T-helper 9 cell (primary cell): ENCODE data around the gene MFAP1.
"Not testable (repeated sequence)": the region's sequence is repeated elsewhere in the genome, so short reads cannot be mapped to it uniquely, and the experiment has no call there.

Source experiments
- DNase-seq: peaks from one replicate; pipeline ENCODE4 v3.0.0-alpha.2; 2020
- total RNA-seq, 2 donors: gene quantifications; one replicate each; lab custom pipeline; 2026; lab: John Stamatoyannopoulos, UW

MFAP1 gene, protein sequence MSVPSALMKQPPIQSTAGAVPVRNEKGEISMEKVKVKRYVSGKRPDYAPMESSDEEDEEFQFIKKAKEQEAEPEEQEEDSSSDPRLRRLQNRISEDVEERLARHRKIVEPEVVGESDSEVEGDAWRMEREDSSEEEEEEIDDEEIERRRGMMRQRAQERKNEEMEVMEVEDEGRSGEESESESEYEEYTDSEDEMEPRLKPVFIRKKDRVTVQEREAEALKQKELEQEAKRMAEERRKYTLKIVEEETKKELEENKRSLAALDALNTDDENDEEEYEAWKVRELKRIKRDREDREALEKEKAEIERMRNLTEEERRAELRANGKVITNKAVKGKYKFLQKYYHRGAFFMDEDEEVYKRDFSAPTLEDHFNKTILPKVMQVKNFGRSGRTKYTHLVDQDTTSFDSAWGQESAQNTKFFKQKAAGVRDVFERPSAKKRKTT
- 16.9 to 46.1 reads per million in 2 donors for total RNA-seq

DNA sequence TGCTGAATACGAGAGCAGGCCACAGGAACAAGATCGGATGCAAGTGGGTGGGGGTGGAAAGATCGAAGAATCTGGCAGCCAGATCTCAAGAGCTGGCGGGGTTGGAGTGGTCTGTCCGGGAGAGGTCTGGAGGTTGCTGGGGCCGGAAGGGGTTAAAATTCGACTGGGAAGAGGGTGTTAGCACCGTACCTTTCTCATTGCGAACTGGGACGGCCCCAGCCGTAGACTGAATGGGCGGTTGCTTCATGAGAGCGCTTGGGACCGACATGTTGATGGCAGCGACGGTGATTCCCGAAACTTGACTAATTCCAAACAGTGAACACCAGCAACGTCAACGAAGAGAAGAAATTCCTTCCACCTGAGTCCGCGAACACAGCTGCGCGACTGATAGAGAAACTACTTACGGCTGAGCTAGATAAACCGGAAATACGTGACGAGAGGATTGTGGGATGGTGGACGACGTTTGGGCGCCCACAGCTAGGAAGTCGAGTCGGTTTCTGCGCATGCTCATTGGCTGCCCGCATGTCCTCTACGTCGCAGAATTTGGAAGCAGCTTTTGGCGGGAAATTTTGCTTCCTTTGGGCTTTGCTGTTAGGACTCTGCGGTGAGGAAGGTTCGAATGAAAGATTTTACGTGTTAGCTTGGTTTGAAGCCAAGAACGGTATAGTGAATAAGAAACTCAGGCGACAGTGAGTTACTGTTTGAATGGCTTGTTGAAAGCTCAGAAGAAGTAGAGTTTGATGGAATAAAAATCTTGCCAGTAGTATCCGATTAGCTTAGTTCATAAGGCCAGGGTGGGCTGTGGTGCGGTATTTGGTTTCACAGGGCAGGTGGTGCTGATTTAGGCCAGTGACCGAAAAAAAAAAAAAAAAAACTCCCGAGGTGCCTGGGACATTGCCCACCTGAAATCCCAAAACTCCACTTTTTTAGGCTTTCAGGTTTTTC, at the start of gene MFAP1:
Gene MFAP1, minus strand, starts transcription at position 389 of the 945 bp plus-strand sequence. Its CDS starts 121 bp downstream, at position 268.
- DNase-seq: peak; percentile 83

DNA sequence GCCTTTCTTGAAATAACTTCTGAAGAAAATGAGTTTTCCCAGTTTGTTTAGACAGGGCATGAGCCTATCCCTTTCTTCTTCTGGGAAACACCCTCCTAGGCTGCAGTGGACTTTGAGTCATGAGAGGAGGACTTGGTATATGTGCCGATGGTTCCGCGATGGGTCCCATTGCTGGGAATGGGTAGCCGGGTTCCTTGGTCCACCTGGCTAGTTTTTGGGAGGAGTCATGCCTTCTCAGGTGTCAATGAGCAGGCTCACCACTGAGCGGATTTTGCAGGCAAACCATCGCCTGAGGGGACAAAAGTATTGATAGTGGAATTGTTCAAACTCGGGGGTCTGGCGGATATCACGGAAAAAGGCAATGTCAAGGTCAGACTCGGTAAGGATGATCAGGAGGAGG, 49.2 kb upstream of the MFAP1 start:
- DNase-seq: no peak

DNA sequence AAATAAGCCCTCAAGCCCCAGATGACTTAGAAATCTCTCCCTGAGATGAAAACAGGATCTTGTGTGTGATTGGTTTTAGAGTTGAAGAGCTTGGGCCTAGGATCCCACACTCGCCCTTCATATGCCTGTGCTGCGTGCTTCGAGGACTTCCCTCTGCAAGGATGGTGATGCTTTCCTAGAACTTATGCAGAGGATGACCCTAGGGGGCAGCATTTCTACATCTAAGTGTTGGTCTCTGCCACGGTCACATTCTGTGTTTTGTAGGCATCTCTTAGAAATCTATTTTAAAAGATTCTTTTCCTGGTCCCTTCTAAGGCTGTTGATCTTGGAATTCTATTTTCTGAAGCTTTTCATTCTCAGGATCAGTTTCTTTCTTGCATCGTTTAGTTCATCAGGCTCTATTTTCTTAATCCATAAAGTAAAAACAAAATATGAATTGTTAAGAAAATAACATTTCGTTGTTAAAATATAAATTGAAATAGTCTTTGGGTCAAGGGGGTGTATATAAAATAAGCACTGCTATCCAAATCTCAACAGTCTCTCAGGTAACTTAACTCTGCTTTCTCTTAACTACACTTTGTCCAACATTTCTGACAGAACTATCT, 48.0 kb upstream of the MFAP1 start:
- no peak for DNase-seq

DNA sequence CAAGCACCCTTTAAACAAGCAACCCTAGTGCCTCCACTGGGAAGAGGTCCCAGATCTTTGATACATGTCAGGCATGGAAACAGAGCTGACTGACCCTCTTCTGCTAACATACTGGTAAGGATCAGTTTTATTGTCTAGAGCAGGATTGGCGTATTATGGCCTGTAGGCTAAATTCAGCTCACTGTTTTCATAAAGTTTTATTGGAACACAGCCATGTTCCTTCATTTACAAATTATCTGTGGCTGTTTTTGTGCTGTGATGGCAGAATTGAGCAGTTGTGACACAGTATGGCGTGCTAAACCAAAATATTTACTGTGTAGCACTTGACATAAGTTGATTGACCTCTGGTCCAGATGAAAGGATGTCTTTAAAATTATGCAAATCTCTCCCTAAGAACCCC, 47.3 kb upstream of the MFAP1 start:
- no peak for DNase-seq

DNA sequence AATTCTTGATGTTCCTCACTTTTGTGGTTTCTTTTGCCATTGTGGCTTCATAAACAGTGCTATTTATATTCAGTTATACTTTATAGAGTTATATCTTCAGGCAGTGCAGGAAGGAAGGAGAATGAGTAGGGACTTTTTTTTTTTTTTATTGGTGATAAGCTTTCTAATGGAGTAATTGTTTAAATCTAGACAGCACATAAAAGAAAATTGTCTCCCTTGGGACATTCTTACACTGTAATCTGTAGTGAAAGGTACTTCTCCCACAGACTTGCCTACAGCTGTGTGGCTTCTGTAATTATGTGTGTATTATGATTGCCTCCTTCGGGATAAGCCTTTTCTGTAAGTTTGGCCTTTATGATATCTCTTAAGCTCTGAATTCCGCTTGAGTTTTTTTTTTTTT, 43.9 kb upstream of the MFAP1 start:
- no peak for DNase-seq

DNA sequence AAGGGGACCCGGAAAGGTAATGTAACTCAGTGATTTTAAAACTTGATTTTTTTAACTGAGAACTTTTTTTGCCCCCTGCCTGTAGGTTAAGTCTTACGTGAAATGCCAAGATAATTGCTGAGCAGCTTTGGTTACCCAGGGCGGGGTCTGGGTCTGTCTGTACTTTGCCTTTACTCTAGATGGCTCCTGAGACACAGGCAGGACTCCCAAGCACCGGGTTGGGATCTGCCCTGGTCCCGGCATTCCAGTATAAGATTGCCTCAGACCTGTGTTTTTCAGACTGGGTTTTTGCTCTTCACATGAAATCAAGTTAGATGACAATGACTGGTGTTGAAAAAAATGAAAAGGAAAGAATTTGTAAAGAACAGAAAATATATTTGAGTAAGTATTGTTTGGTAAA, 42.6 kb upstream of the MFAP1 start:
- no peak for DNase-seq

DNA sequence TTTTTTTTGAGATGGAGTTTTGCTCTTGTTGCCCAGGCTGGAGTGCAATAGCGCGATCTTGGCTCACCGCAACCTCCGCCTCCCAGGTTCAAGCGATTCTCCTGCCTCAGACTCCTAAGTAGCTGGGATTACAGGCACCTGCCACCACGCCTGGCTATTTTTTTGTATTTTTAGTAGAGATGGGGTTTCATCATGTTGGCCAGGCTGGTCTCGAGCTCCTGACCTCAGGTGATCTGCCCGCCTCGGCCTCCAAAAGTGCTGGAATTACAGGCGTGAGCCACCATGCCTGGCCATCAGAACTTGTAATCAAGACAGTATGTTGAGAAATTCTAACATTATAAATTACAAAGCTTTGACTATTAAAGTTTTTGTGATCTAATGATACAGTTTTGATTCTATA, 42.1 kb upstream of the MFAP1 start:
- not testable (repeated sequence) for DNase-seq

DNA sequence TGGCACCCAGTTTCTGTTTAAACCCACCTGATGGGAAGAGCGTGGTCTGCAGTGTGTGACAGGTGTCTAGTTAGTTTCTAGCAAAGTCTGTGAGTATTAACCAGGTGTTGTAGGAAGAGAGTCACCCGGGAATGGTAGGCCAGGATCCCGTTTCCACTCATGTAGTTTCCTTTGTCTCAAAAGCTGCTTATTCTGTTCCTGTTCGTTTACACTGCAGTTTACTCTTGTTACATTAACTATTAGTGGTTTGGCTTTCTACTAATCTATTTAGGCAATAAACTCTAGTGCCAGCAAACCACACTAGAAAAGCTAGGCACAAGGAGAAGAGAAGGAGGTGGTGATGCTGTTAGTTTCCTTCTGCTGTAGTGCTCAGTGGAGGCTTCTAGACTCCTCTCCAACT, 35.1 kb upstream of the MFAP1 start:
- no peak for DNase-seq

DNA sequence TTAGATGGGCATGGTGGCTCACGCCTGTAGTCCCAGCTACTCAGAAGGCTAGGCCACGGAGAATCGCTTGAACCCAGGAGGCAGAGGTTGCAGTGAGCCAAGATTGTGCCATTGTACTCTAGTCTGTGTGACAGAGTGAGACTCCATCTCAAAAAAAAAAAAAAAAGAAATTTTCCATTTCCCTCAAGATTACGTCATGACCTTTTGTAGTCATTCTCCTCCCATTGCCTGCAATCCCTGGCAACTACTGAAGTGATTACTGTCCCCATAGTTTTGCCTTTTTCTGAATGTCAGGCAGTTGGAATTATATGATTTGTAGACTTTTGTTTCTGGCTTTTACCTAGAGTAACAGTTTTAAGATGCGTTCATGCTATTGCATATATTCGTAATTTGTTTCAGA, 30.3 kb upstream of the MFAP1 start:
- no peak for DNase-seq

DNA sequence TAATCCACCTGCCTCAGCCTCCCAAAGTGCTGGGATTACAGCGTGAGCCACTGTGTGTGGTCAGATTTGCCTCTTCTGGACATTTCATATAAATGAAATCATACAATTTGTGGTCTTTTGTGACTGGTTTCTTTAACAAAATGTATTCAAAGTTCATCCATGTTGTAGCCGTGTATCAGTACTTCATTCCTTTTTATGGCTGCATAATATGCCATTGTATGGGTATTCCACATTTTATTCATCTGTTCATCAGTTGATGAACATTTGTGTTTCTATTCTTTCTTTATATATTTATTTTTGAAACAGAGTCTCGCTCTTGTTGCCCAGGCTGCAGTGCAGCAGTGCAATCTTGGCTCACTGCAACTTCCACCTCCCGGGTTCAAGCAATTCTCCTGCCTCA, 28.1 kb upstream of the MFAP1 start:
- DNase-seq: no peak

DNA sequence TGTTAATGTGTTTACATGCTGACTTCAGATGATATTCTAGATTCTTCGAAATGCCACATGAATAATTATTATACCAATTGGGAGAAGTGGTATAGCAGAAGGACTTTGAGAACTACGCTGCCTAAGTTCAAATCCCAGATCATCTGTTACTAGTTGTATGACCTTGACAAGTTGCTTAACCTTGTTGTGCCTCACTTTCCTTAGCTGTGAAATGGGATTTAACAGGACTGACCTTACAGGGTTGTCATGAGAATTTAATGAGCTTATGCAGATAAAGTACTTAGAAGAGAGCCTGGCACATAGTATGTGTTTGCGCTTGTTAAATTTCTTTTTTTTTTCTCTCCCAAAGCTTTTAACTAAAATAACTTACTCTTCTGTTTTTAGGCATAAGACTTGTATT, 26.8 kb upstream of the MFAP1 start:
- no peak for DNase-seq

DNA sequence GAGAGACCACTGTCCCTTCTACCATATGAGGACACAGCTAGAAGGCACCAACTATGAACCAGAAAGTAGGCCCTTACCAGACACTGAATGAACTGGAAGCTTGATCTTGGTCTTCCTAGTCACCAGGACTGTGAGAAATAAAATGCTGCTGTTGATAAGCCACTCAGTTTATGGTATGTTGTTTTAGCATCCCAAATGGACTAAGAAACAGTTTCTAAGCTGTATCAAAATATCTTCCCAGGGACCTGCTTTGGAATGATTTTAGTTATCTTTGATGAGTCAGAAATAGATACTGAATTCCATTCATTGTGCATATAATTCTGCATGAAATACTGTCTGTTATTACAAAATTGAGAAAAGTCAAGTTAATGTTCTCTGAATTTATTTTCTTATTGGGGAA, 20.9 kb upstream of the MFAP1 start:
- DNase-seq: no peak

DNA sequence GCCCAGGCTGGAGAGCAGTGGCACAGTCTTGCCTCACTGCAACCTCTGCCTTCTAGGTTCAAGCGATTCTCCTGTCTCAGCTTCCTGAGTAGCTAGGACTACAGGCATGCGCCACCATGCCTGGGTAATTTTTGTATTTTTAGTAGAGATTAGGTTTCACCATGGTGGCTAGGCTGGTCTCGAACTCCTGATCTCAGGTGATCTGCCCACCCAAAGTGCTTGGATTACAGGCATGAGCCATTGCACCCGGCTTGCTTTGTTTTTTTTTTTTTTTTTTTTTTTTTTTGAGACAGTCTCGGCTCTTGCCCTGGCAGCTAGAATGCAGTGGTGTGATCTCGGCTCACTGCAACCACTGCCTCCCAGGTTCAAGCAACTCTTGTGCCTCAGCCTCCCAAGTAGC, 8.0 kb upstream of the MFAP1 start:
- not testable (repeated sequence) for DNase-seq

DNA sequence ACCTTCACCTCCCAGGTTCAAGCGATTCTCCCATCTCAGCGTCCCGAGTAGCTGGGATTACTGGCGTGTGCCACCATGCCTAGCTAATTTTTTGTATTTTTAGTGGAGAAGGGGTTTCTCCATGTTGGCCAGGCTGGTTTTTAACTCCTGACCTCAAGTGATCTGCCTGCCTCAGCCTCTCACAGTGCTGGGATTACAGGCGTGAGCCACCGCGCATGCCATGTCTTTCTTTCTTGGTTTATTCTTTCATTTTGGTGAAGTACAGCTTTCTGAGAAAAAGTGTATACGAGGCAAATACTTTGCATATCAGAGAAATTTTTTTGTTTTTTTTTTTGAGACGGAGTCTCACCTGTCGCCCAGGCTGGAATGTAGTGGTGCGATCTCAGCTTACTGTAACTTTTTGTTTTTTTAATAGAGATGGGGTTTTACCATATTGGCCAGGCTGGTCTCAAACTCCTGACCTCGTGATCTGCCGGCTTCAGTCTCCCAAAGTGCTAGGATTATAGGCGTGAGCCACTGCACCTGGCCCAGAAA, 7.1 kb upstream of the MFAP1 start:
- not testable (repeated sequence) for DNase-seq

DNA sequence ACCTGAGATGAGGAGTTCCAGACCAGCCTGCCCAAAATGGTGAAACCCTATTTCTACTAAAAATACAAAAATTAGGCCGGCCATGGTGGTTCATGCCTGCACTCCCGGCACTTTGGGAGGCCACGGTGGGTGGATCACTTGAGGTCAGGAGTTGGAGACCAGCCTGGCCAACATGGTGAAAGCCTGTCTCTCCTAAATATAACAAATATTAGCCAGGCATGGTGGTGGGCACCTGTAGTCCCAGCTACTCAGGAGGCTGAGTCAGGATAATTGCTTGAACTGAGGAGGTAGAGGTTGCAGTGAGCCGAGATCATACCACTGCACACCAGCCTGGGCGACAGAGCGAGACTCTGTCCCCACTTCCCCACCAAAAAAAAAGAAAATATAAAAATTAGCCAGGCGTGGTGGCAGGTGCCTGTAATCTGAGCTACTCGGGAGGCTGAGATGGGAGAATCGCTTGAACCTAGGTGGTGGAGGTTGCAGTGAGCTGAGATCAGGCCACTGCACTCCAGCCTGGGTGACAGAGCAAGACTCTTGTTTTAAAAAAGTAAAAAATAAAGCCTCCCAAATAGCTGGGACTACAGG, 6.3 kb upstream of the MFAP1 start:
- not testable (repeated sequence) for DNase-seq

DNA sequence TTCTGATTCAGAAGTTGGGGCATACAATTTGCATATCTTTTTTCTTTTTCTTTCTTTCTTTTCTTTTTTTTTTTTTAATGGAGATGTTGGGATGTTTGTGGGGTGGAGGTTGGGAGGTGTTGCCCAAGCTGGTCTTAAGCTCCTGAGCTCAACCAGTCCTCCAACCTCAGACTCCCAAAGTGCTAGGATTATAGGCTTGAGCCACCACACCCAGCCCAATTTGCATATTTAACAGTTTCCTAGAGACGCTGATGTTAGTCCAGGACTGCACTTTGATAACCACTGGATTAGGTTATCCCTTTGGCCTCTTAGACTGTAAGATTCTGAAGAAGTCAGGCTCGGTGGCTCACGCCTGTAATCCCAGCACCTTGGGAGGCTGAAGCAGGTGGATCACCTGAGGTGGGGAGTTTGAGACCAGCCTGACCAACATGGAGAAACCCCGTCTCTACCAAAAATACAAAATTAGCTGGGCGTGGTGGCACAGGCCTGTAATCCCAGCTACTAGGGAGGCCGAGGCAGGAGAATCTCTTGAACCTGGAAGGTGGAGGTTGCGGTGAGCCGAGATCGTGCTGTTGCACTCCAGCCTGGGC, 5.6 kb upstream of the MFAP1 start:
- DNase-seq: not testable (repeated sequence)

DNA sequence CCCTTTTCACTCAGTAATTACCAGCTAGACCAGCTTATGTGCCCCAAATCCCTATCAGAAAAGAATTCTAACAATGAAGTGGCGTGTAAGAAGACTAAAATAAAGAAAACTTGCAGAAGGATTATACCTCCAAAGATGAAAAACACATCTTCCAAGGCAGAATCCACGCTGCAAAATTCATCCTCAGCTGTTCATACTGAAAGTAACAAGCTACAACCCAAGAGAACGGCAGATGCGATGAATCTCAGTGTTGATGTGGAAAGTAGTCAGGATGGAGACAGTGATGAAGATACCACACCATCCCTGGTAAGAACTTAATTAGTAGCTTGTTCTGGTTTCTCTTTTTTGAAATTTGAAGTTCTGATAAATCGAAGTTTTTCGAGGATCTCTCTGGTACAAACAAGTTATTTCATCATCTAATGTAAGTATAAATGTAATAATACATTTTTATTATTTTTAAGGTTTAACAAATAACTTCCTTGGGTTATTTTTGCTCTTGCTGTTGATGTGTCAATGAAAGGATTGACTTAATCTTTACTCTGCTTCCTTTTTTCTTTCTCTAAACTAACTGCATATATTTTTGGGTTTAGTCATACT, 3.7 kb upstream of the MFAP1 start:
- DNase-seq: no peak

DNA sequence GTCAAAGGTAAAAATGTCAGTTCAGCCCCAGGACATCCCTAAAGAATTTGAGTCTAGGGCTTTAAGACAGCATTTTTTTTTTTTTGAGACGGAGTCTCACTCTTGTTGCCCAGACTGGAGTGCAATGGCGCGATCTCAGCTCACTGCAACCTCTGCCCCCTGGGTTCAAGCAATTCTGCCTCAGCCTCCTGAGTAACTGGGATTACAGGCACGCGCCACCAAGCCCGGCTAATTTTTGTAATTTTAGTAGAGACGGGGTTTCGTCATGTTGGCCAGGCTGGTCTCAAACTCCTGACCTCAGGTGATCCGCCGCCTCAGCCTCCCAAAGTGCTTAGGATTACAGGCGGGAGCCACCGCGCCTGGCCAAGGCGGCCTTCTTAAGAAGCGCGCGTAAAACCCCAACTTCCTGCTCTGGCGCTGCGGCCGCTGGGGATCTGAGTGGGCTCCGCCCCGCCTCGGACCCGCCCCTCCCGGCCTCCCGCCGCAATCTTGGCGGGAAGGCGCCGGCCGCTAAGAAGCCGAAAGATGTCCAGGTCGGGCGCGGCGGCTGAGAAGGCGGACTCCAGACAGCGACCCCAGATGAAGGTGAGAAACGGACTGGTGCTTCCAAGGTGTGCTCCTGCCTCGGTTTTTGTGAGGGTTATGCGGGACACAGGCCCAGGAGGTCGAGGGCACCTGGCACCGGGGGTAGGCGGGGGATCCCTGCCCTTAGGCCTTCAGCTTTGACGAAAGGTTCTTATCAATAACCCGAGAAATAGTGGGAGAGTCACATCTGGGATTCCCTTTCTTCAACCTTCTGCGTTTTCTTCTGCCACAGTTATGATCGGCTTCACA, 2.2 kb upstream of the MFAP1 start, which contains the start of gene WDR76:
Gene WDR76, plus strand, starts transcription at position 495 of the 834 bp plus-strand sequence. Its CDS starts 31 bp downstream, at position 526.
- peak; percentile 66 for DNase-seq

DNA sequence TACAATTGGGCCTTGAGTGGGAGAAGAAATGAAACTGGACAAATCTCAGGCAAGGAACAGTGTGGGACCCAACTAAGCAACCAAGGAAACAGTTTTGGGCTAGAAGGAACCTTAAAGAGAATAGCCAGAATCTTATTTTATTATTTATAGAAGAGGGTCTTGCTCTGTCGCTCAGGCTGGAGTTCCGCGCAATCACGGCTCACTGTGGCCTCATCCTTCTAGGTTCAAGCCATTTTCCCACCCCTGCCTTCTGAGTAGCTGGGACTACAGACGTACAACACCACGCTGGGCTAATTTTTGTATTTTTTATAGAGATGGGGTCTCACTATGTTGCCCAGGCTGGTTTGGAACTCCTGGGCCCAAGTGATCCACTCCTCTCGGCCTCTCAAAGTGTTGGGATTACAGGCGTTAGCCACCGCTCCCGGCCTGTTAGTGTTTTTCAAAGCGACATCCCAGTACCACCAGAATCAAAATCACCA, 1.6 kb upstream of the MFAP1 start:
- no peak for DNase-seq

DNA sequence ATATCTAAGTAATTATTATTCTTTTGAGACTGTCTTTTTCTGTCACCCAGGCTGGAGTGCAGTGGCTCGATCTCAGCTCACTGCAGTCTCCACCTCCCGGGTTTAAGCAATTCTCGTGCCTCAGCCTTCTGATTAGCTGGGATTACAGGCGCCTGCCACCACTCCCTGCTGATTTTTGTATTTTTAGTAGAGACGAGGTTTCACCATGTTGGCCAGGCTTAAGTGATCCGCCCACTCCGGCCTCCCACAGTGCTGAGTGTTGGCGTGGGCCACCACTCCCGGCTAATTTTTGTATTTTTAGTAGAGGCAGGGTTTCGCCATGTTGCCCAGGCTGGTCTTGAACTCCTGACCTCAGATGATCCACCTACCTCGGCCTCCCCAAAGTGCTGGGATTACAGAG, 815 bp upstream of the MFAP1 start:
- not testable (repeated sequence) for DNase-seq
